Measurements from ENCODE around the gene NLN.

Gene NLN

GRCh38 chr5:65816729-65817128, 94.7 kb downstream of the NLN start:
- no peak overlapping the region for H3K4me3 ChIP-seq (ENCODE audit: low read length)
- no peak for TF ChIP-seq CTCF (IDR thresholded peaks at IDR 0.05; ENCODE audit: insufficient read depth, low read depth, low read length, missing control alignments)

GRCh38 chr5:65817931-65818330, 95.9 kb downstream of the NLN start:
- no peak for DNase-seq (ENCODE audit: low read depth)
- no peak overlapping the region for H3K4me3 ChIP-seq (ENCODE audit: low read length)
- TF ChIP-seq CTCF (IDR thresholded peaks at IDR 0.05; ENCODE audit: insufficient read depth, low read depth, low read length, missing control alignments), result no peak

More at GRCh38 chr5:65816729-65817128, 94.7 kb downstream of the NLN start:
- DNase-seq (ENCODE audit: low read depth), result no peak

- TF ChIP-seq CTCF (IDR thresholded peaks at IDR 0.05; ENCODE audit: insufficient read depth, low read depth, low read length, missing control alignments), result no peak
- H3K4me3 ChIP-seq (ENCODE audit: low read length), result no peak overlapping the region
- DNase-seq (ENCODE audit: low read depth), result no peak
Observed at GRCh38 chr5:65818592-65818991, 96.6 kb downstream of the NLN start.

GRCh38 chr5:65819215-65819904, 97.4 kb downstream of the NLN start:
- no peak for DNase-seq (ENCODE audit: low read depth)
- TF ChIP-seq CTCF (IDR thresholded peaks at IDR 0.05; ENCODE audit: insufficient read depth, low read depth, low read length, missing control alignments), result no peak
- no peak overlapping the region for H3K4me3 ChIP-seq (ENCODE audit: low read length)

GRCh38 chr5:65819905-65820240, 97.9 kb downstream of the NLN start:
- no peak for TF ChIP-seq CTCF (IDR thresholded peaks at IDR 0.05; ENCODE audit: insufficient read depth, low read depth, low read length, missing control alignments)
- no peak for DNase-seq (ENCODE audit: low read depth)
- no peak overlapping the region for H3K4me3 ChIP-seq (ENCODE audit: low read length)

GRCh38 chr5:65820373-65820772, 98.4 kb downstream of the NLN start:
- peak; percentile 46 for DNase-seq (ENCODE audit: low read depth)
- no peak overlapping the region for H3K4me3 ChIP-seq (ENCODE audit: low read length)
- TF ChIP-seq CTCF (IDR thresholded peaks at IDR 0.05; ENCODE audit: insufficient read depth, low read depth, low read length, missing control alignments), result no peak

- DNase-seq (ENCODE audit: low read depth), result no peak
- no peak for TF ChIP-seq CTCF (IDR thresholded peaks at IDR 0.05; ENCODE audit: insufficient read depth, low read depth, low read length, missing control alignments)
- no peak overlapping the region for H3K4me3 ChIP-seq (ENCODE audit: low read length)
Observed at GRCh38 chr5:65821966-65822365, 100.0 kb downstream of the NLN start.

Data from epithelial cell of esophagus (primary cell).